HG03342 (cell line): ENCODE measurements around the gene LDLRAD3.

Experiments
- ATAC-seq: cut with Tn5 transposase; IDR thresholded peaks from one replicate; pipeline ENCODE4 v1.9.1; 2021; ENCODE audit warnings: mild to moderate bottlenecking, moderate library complexity; ENCODE audit not compliant: unreplicated experiment

LDLRAD3 gene

GRCh38 chr11:36195496-36196354, 251.9 kb downstream of the LDLRAD3 start:
- no peak for ATAC-seq

GRCh38 chr11:36196411-36196998, 252.6 kb downstream of the LDLRAD3 start:
- ATAC-seq: no peak

GRCh38 chr11:36201411-36201810, 257.5 kb downstream of the LDLRAD3 start:
- no peak for ATAC-seq

- no peak for ATAC-seq
These were observed 261.7 kb downstream of the LDLRAD3 start for GRCh38 chr11:36205536-36205935.

- no peak for ATAC-seq
These were observed 266.7 kb downstream of the LDLRAD3 start for GRCh38 chr11:36210529-36210928.

- ATAC-seq: no peak
These were observed 268.0 kb downstream of the LDLRAD3 start for GRCh38 chr11:36211761-36212430.

- no peak for ATAC-seq
These were observed 268.9 kb downstream of the LDLRAD3 start for GRCh38 chr11:36212564-36213392.

GRCh38 chr11:36213393-36213840, 269.6 kb downstream of the LDLRAD3 start:
- ATAC-seq: no peak

GRCh38 chr11:36214480-36214879, 270.6 kb downstream of the LDLRAD3 start:
- ATAC-seq: no peak

GRCh38 chr11:36214976-36215692, 271.3 kb downstream of the LDLRAD3 start:
- no peak for ATAC-seq

- no peak for ATAC-seq
These were observed 271.8 kb downstream of the LDLRAD3 start for GRCh38 chr11:36215693-36216060.

- ATAC-seq: no peak
These were observed 272.3 kb downstream of the LDLRAD3 start for GRCh38 chr11:36216061-36216615.

- ATAC-seq: no peak
These were observed 274.5 kb downstream of the LDLRAD3 start for GRCh38 chr11:36218283-36218921.

GRCh38 chr11:36219996-36220395, 276.1 kb downstream of the LDLRAD3 start:
- ATAC-seq: no peak

- ATAC-seq: no peak
These were observed 279.2 kb downstream of the LDLRAD3 start for GRCh38 chr11:36222831-36223635.

- ATAC-seq: no peak
These were observed 280.5 kb downstream of the LDLRAD3 start for GRCh38 chr11:36224209-36224882.

GRCh38 chr11:36227044-36227443, 283.2 kb downstream of the LDLRAD3 start:
- no peak for ATAC-seq

- no peak for ATAC-seq
These were observed 284.8 kb downstream of the LDLRAD3 start for GRCh38 chr11:36228689-36229088.
